Measurements from ENCODE around the gene LBX2.
"Not testable (repeated sequence)": the region's sequence is repeated elsewhere in the genome, so short reads cannot be mapped to it uniquely, and the experiment has no call there.

The LBX2 gene

GRCh38 chr2:74503506-74504475 lies 4.4 kb upstream of the LBX2 start:
- no peak for DNase-seq

- peak; percentile 80 for DNase-seq
Measured at GRCh38 chr2:74502720-74503505, 3.5 kb upstream of the LBX2 start.

GRCh38 chr2:74502147-74502719 lies 2.8 kb upstream of the LBX2 start:
- no peak for DNase-seq

- DNase-seq, result no peak
Measured at GRCh38 chr2:74501335-74502071, 2.1 kb upstream of the LBX2 start.

- no peak for DNase-seq
Measured at GRCh38 chr2:74500578-74500946, 1.2 kb upstream of the LBX2 start.

GRCh38 chr2:74499940-74500577 lies 656 bp upstream of the LBX2 start:
- no peak for DNase-seq

- no peak for DNase-seq
Measured at GRCh38 chr2:74498500-74499266, 720 bp downstream of the LBX2 start.

- no peak for DNase-seq
Measured at GRCh38 chr2:74497777-74498499, 1.5 kb downstream of the LBX2 start.

- DNase-seq, result no peak
Measured at GRCh38 chr2:74496997-74497776, 2.2 kb downstream of the LBX2 start.

- no peak for DNase-seq
Measured at GRCh38 chr2:74495440-74495839, 4.0 kb downstream of the LBX2 start.

GRCh38 chr2:74493546-74493945 lies 5.9 kb downstream of the LBX2 start:
- no peak for DNase-seq

- no peak for DNase-seq
Measured at GRCh38 chr2:74491648-74492544, 7.5 kb downstream of the LBX2 start.

- no peak for DNase-seq
Measured at GRCh38 chr2:74489906-74490305, 9.5 kb downstream of the LBX2 start.

GRCh38 chr2:74488643-74489481 lies 10.5 kb downstream of the LBX2 start:
- no peak for DNase-seq

- no peak for DNase-seq
Measured at GRCh38 chr2:74486141-74486540, 13.3 kb downstream of the LBX2 start.

GRCh38 chr2:74483675-74484164 lies 15.7 kb downstream of the LBX2 start:
- not testable (repeated sequence) for DNase-seq

GRCh38 chr2:74482801-74483674 lies 16.4 kb downstream of the LBX2 start, which contains the start of the genes CCDC142 and TTC31:
TSS of gene CCDC142 (minus strand) at chr2:74482998. CDS start at chr2:74482837, 161 bp downstream.
TSS of gene TTC31 (plus strand) at chr2:74483081. CDS start at chr2:74483096, 15 bp downstream.
- peak; percentile 97 for DNase-seq

All from right hindlimb (tissue), 1 donor.